Sigmoid colon (tissue), 4 donors: Measurements from ENCODE around the gene REEP2.
A peak's percentile ranks its signal among the peaks of the same experiment; 100 is the strongest.

Experiments
- EP300 ChIP-seq, 4 donors: sonication (generic); formaldehyde crosslinking; IDR thresholded peaks; one replicate each; pipeline ENCODE4 v1.6.1; 2017; ENCODE audit warnings: antibody characterized with exemption in 4 of 4
- POLR2A ChIP-seq, 2 donors: fragments of 450-650 bp; IDR thresholded peaks; one replicate each; pipeline ENCODE4 v1.6.1; 2016; ENCODE audit warnings: antibody characterized with exemption in 2 of 2, mild to moderate bottlenecking in 2 of 2, moderate library complexity in 2 of 2
- POLR2AphosphoS5 ChIP-seq, 4 donors: sonication (generic); formaldehyde crosslinking; IDR thresholded peaks; one replicate each; pipeline ENCODE4 v1.6.1; 2017; ENCODE audit warnings: antibody characterized with exemption in 4 of 4
- TF ChIP-seq, protein P1 (sequence below), 4 experiments: fragments of 450-650 bp in 3 of 4; fragments of 200-600 bp in 1 of 4; IDR thresholded peaks; one replicate each; pipeline ENCODE4 v1.5.1; 2016 to 2019; ENCODE audit warnings: antibody characterized with exemption in 4 of 4, mild to moderate bottlenecking in 3 of 4, moderate library complexity in 2 of 4

- TF ChIP-seq POLR2AphosphoS5 (IDR thresholded peaks at IDR 0.05), result peak in 3 of 4 donors; percentile 7 to 34 (median 21)
- TF ChIP-seq, protein P1, sequence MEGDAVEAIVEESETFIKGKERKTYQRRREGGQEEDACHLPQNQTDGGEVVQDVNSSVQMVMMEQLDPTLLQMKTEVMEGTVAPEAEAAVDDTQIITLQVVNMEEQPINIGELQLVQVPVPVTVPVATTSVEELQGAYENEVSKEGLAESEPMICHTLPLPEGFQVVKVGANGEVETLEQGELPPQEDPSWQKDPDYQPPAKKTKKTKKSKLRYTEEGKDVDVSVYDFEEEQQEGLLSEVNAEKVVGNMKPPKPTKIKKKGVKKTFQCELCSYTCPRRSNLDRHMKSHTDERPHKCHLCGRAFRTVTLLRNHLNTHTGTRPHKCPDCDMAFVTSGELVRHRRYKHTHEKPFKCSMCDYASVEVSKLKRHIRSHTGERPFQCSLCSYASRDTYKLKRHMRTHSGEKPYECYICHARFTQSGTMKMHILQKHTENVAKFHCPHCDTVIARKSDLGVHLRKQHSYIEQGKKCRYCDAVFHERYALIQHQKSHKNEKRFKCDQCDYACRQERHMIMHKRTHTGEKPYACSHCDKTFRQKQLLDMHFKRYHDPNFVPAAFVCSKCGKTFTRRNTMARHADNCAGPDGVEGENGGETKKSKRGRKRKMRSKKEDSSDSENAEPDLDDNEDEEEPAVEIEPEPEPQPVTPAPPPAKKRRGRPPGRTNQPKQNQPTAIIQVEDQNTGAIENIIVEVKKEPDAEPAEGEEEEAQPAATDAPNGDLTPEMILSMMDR (IDR thresholded peaks at IDR 0.05), result no peak
- no peak for TF ChIP-seq POLR2A (IDR thresholded peaks at IDR 0.05)
- TF ChIP-seq EP300 (IDR thresholded peaks at IDR 0.05), result no peak
Measured at GRCh38 chr5:138466125-138466899, 27.5 kb downstream of the REEP2 start.
